HepG2 (cell line): ENCODE measurements around the gene GNG12. TPM values are rescaled to one million over a fixed set of nuclear protein-coding genes. Genes with fewer than 3 reads are reported as not detected.

ENCODE experiments used
- AGO2 ChIP-seq: fragments of 200-400 bp; formaldehyde crosslinking; optimal IDR thresholded peaks from 2 replicates; pipeline ENCODE3; 2017; ENCODE audit warnings: mild to moderate bottlenecking, low read depth, low read length, moderate library complexity
- ASH2L ChIP-seq: fragments of 300-600, 200-600 bp; sonication (generic); IDR thresholded peaks from 2 replicates; pipeline ENCODE4 v1.7.0; 2017; ENCODE audit warnings: low read depth, mild to moderate bottlenecking, moderate library complexity, mixed read lengths, low read length; ENCODE audit not compliant: insufficient read length
- ATF7 ChIP-seq, 2 experiments: fragments of 450-650 bp in 1 of 2; sonication (generic) in 1 of 2; formaldehyde crosslinking in 1 of 2; IDR thresholded peaks; 2 replicates each; pipeline versions ENCODE4 v1.4.0 to v1.6.1; 2016 to 2020; ENCODE audit warnings: antibody characterized with exemption in 1 of 2, mild to moderate bottlenecking in 1 of 2, missing genetic modification reagents in 1 of 2
- CREB1 ChIP-seq, 2 experiments: fragments of 450-650 bp in 1 of 2; IDR thresholded peaks; 2 replicates each; pipeline ENCODE4 v1.6.1; 2016 to 2017; ENCODE audit warnings: control low read depth in 1 of 2, mild to moderate bottlenecking in 1 of 2, missing compliant biosample characterization in 1 of 2, missing genetic modification characterization in 1 of 2
- ETV5 ChIP-seq: IDR thresholded peaks from 2 replicates; pipeline ENCODE4 v1.6.1; 2018; ENCODE audit warnings: missing biosample characterization, missing genetic modification reagents, inconsistent platforms, borderline replicate concordance
- HMG20A ChIP-seq: IDR thresholded peaks from 2 replicates; pipeline ENCODE4 v1.6.1; 2016; ENCODE audit warnings: borderline replicate concordance
- HMGA1 ChIP-seq: sonication (generic); formaldehyde crosslinking; conservative IDR thresholded peaks from 2 replicates; pipeline ENCODE4 v1.4.0; 2020; ENCODE audit warnings: missing genetic modification reagents
- HNF4A ChIP-seq: sonication (generic); formaldehyde crosslinking; IDR thresholded peaks from 2 replicates; pipeline ENCODE4 v1.4.0; 2020; ENCODE audit warnings: missing genetic modification reagents
- ISL2 ChIP-seq: sonication (generic); formaldehyde crosslinking; IDR thresholded peaks from 2 replicates; pipeline ENCODE4 v1.5.0; 2020; ENCODE audit warnings: missing genetic modification reagents
- MAFF ChIP-seq: IDR thresholded peaks from 2 replicates; pipeline ENCODE4 v1.6.1; 2011; ENCODE audit warnings: low read depth, low read length, improper control_type of control experiment
- NCOA2 ChIP-seq: sonication (generic); formaldehyde crosslinking; IDR thresholded peaks from 2 replicates; pipeline ENCODE4 v1.8.0; 2022; ENCODE audit warnings: inconsistent platforms
- NR2F6 ChIP-seq, 2 experiments: IDR thresholded peaks; 2 replicates each; pipeline ENCODE4 v1.6.1; 2016; ENCODE audit warnings: antibody characterized with exemption in 1 of 2, mild to moderate bottlenecking in 1 of 2
- RAD21 ChIP-seq: fragments of 450-650 bp; formaldehyde crosslinking; IDR thresholded peaks from 2 replicates; pipeline ENCODE4 v1.5.0; 2020; ENCODE audit warnings: mild to moderate bottlenecking
- RCOR2 ChIP-seq: IDR thresholded peaks from 2 replicates; pipeline ENCODE4 v1.6.1; 2016; ENCODE audit warnings: missing biosample characterization, missing genetic modification reagents
- SAP130 ChIP-seq: IDR thresholded peaks from 2 replicates; pipeline ENCODE4 v1.6.1; 2016; ENCODE audit warnings: low read depth
- TBX3 ChIP-seq: fragments of 450-650 bp; IDR thresholded peaks from 2 replicates; pipeline ENCODE4 v1.6.1; 2017; ENCODE audit warnings: antibody characterized with exemption, mild to moderate bottlenecking, inconsistent platforms, borderline replicate concordance
- TEAD3 ChIP-seq: optimal IDR thresholded peaks from 2 replicates; pipeline ENCODE3; 2016; ENCODE audit warnings: borderline replicate concordance
- ZNF556 ChIP-seq: sonication (generic); formaldehyde crosslinking; IDR thresholded peaks from 2 replicates; pipeline ENCODE4 v1.4.0; 2020; ENCODE audit warnings: mild to moderate bottlenecking, missing genetic modification reagents, borderline replicate concordance
- ZNF652 ChIP-seq: IDR thresholded peaks from 2 replicates; pipeline ENCODE4 v1.6.1; 2016; ENCODE audit warnings: low read depth, borderline replicate concordance
- ZNF792 ChIP-seq: IDR thresholded peaks from 2 replicates; pipeline ENCODE4 v1.6.1; 2016
- polyA plus RNA-seq, 8 experiments: library from polyadenylated mRNA; depleted of rRNA in 3 of 8; stranded (reverse) in 7 of 8; unstranded in 1 of 8; fragments of >200 nt; fragmentation: Illumina TruSeq in 4 of 8; extraction: Trizol in 4 of 8; gene quantifications; 2 replicates each; pipeline versions ENCODE4 v1.2.1 to v1.2.3, GENCODE V29; 2011 to 2016; ENCODE audit warnings: low read depth in 4 of 8, missing spikeins in 1 of 8, mixed read lengths in 1 of 8; ENCODE audit not compliant: insufficient read depth in 1 of 8
- total RNA-seq, 5 experiments: library from RNA; depleted of rRNA; stranded (reverse); fragments of >200 nt; fragmentation: Illumina TruSeq; extraction: Trizol; gene quantifications; 2 replicates each; pipeline ENCODE4 v1.2.3, GENCODE V29; 2016; ENCODE audit warnings: low read depth in 1 of 5
- TF ChIP-seq, protein P1 (sequence below): sonication (generic); formaldehyde crosslinking; IDR thresholded peaks from 2 replicates; pipeline ENCODE4 v1.5.1; 2020; ENCODE audit warnings: missing genetic modification reagents, mild to moderate bottlenecking, borderline replicate concordance
- TF ChIP-seq, protein P2 (sequence below): sonication (generic); formaldehyde crosslinking; IDR thresholded peaks from 2 replicates; pipeline ENCODE4 v1.4.0; 2020; ENCODE audit warnings: low read depth, mild to moderate bottlenecking, missing genetic modification reagents
- TF ChIP-seq, protein P3 (sequence below): IDR thresholded peaks from 2 replicates; pipeline ENCODE4 v1.6.1; 2016
- TF ChIP-seq, protein P4 (sequence below), 2 experiments: fragments of 450-650 bp in 1 of 2; sonication (generic) in 1 of 2; formaldehyde crosslinking; IDR thresholded peaks; 2 replicates each; pipeline versions ENCODE4 v1.5.0 to v1.8.0; 2020 to 2022; ENCODE audit warnings: mild to moderate bottlenecking in 1 of 2, missing genetic modification reagents in 1 of 2
- TF ChIP-seq, protein P5 (sequence below): sonication (generic); formaldehyde crosslinking; IDR thresholded peaks from 2 replicates; pipeline ENCODE4 v1.4.0; 2020; ENCODE audit warnings: missing genetic modification reagents

GNG12 gene
- total and polyA plus RNA-seq, 2 of the 13 experiments (the other 11 are each of a cell fraction or from before 2014, with no cell fraction given), result 0.11 TPM

DNA sequence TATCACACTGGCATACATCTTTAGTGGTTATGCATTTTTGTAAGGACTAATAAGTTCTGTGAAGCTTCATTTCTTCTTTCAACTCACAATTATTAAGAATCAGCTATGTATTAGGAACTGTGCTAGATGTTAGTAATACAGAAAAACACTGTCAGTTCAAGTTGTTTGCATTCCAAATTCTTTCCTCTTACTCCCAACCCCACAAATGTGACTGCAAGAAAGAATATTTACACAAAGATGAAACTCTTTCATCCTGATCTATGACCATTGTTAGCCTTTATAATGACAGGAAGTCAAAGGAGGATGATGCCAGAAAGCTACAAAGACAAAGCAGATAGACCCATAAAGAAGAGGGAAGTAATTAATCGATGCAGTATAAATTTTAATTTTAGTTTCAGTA is 169.2 kb downstream of the GNG12 start (continued):
- TF ChIP-seq, protein P1, sequence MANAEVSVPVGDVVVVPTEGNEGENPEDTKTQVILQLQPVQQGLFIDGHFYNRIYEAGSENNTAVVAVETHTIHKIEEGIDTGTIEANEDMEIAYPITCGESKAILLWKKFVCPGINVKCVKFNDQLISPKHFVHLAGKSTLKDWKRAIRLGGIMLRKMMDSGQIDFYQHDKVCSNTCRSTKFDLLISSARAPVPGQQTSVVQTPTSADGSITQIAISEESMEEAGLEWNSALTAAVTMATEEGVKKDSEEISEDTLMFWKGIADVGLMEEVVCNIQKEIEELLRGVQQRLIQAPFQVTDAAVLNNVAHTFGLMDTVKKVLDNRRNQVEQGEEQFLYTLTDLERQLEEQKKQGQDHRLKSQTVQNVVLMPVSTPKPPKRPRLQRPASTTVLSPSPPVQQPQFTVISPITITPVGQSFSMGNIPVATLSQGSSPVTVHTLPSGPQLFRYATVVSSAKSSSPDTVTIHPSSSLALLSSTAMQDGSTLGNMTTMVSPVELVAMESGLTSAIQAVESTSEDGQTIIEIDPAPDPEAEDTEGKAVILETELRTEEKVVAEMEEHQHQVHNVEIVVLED (CRISPR knock-in tag), result no peak
- peak; percentile 85 for TF ChIP-seq NCOA2
- peak; percentile 92 for TF ChIP-seq RCOR2
- TF ChIP-seq, protein P2, sequence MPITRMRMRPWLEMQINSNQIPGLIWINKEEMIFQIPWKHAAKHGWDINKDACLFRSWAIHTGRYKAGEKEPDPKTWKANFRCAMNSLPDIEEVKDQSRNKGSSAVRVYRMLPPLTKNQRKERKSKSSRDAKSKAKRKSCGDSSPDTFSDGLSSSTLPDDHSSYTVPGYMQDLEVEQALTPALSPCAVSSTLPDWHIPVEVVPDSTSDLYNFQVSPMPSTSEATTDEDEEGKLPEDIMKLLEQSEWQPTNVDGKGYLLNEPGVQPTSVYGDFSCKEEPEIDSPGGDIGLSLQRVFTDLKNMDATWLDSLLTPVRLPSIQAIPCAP (CRISPR knock-in tag), result no peak
- peak; percentile 83 for TF ChIP-seq TEAD3
- peak; percentile 66; the same call in 1 of the 2 replicates for TF ChIP-seq SAP130 (CRISPR knock-in tag)
- peak; percentile 88 for TF ChIP-seq ETV5 (CRISPR knock-in tag)
- TF ChIP-seq ZNF792 (CRISPR knock-in tag), result peak; percentile 71; the same call in 1 of the 2 replicates
- no peak for TF ChIP-seq MAFF
- no peak for TF ChIP-seq AGO2
- TF ChIP-seq RAD21 (CRISPR knock-in tag), result no peak
- peak; percentile 33 for TF ChIP-seq ASH2L
- no peak for TF ChIP-seq HMGA1 (CRISPR knock-in tag)
- no peak for TF ChIP-seq ZNF556 (CRISPR knock-in tag)
- TF ChIP-seq, protein P3, sequence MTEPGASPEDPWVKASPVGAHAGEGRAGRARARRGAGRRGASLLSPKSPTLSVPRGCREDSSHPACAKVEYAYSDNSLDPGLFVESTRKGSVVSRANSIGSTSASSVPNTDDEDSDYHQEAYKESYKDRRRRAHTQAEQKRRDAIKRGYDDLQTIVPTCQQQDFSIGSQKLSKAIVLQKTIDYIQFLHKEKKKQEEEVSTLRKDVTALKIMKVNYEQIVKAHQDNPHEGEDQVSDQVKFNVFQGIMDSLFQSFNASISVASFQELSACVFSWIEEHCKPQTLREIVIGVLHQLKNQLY (CRISPR knock-in tag), result 0 out of 2 replicates have a peak, but pooled peaks have one; percentile 38
- TF ChIP-seq HMG20A (CRISPR knock-in tag), result peak; percentile 80; the same call in 1 of the 2 replicates
- peak; percentile 39; the same call in 1 of the 2 replicates for TF ChIP-seq HNF4A
- TF ChIP-seq NR2F6 (IDR thresholded peaks at IDR 0.05), result peak; percentile 40; the same call in 1 of the 2 replicates
- TF ChIP-seq NR2F6 (CRISPR knock-in tag; IDR thresholded peaks at IDR 0.05), result 0 out of 2 replicates have a peak, but pooled peaks have one; percentile 52
- TF ChIP-seq ISL2 (CRISPR knock-in tag), result peak; percentile 93
- TF ChIP-seq, protein P4, sequence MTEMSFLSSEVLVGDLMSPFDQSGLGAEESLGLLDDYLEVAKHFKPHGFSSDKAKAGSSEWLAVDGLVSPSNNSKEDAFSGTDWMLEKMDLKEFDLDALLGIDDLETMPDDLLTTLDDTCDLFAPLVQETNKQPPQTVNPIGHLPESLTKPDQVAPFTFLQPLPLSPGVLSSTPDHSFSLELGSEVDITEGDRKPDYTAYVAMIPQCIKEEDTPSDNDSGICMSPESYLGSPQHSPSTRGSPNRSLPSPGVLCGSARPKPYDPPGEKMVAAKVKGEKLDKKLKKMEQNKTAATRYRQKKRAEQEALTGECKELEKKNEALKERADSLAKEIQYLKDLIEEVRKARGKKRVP (CRISPR knock-in tag; IDR thresholded peaks at IDR 0.05), result peak in 1 of 2 experiments; percentile 56; a peak in 1 of 4 replicates
- peak; percentile 65; the same call in 1 of the 2 replicates for TF ChIP-seq TBX3
- TF ChIP-seq CREB1 (IDR thresholded peaks at IDR 0.05), result peak; percentile 20; the same call in 1 of the 2 replicates
- TF ChIP-seq CREB1 (CRISPR knock-in tag; IDR thresholded peaks at IDR 0.05), result peak; percentile 48
- TF ChIP-seq, protein P5, sequence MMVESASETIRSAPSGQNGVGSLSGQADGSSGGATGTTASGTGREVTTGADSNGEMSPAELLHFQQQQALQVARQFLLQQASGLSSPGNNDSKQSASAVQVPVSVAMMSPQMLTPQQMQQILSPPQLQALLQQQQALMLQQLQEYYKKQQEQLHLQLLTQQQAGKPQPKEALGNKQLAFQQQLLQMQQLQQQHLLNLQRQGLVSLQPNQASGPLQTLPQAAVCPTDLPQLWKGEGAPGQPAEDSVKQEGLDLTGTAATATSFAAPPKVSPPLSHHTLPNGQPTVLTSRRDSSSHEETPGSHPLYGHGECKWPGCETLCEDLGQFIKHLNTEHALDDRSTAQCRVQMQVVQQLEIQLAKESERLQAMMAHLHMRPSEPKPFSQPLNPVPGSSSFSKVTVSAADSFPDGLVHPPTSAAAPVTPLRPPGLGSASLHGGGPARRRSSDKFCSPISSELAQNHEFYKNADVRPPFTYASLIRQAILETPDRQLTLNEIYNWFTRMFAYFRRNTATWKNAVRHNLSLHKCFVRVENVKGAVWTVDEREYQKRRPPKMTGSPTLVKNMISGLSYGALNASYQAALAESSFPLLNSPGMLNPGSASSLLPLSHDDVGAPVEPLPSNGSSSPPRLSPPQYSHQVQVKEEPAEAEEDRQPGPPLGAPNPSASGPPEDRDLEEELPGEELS (CRISPR knock-in tag), result peak; percentile 12; the same call in 1 of the 2 replicates
- TF ChIP-seq ATF7 (IDR thresholded peaks at IDR 0.05), result no peak
- TF ChIP-seq ATF7 (CRISPR knock-in tag; IDR thresholded peaks at IDR 0.05), result no peak
- TF ChIP-seq ZNF652 (CRISPR knock-in tag), result no peak
